T-helper 17 cell (primary cell): ENCODE data around the gene THSD4. TPM values are rescaled to one million over a fixed set of nuclear protein-coding genes. Genes with fewer than 3 reads are reported as not detected.

Experiments used
- ATAC-seq: fragments of 150-1000 bp; cut with Tn5 transposase; 2 replicates; pipeline ENCODE4 v1.10.0; 2021; ENCODE audit warnings: mild to moderate bottlenecking, moderate library complexity
- DNase-seq, 3 donors: peaks; one replicate each; pipeline versions ENCODE4 v3.0.0 to v3.0.0-alpha.2; 2020 to 2021
- H3K9me3 ChIP-seq: one replicate; pipeline ENCODE4 v1.7.0; 2013; ENCODE audit warnings: low read length, mild to moderate bottlenecking; ENCODE audit not compliant: control insufficient read depth, poor library complexity, severe bottlenecking
- H3K27ac Mint-ChIP-seq: one replicate; pipeline ENCODE4 v1.8.0; 2022; ENCODE audit warnings: mild to moderate bottlenecking, moderate library complexity, mixed read lengths
- H3K27me3 Mint-ChIP-seq: one replicate; pipeline ENCODE4 v1.8.0; 2022; ENCODE audit warnings: mixed read lengths
- H3K36me3 Mint-ChIP-seq: one replicate; pipeline ENCODE4 v1.8.0; 2022; ENCODE audit warnings: low read depth, mixed read lengths
- H3K4me1 Mint-ChIP-seq: one replicate; pipeline ENCODE4 v1.8.0; 2022; ENCODE audit warnings: mild to moderate bottlenecking, mixed read lengths
- H3K4me3 Mint-ChIP-seq: one replicate; pipeline ENCODE4 v1.8.0; 2022; ENCODE audit warnings: mild to moderate bottlenecking, moderate library complexity, mixed read lengths
- total RNA-seq, 4 donors: library from RNA in 2 of 4; stranded (reverse) in 2 of 4; gene quantifications; one replicate each; pipeline ENCODE4 v1.2.3 and lab custom pipeline; 2022 to 2026

The THSD4 gene
- total RNA-seq (not detected), total RNA-seq (lab: John Stamatoyannopoulos, UW) (0.08 to 0.35 reads per million in 2 donors)

GRCh38 chr15:71114887-71115566 is at the start of gene THSD4:
THSD4 (plus strand) TSS chr15:71115471.
- peaks cover 2% of the 10 kb centered on the region for H3K36me3 Mint-ChIP-seq
- DNase-seq = peak; percentile 19 to 44 (median 29)
- H3K9me3 ChIP-seq = no peaks in the 10 kb centered on the region
- H3K4me1 Mint-ChIP-seq = peaks cover 7% of the 10 kb centered on the region
- peak within 1 kb of the TSS; percentile 85 for H3K4me3 Mint-ChIP-seq
- peaks cover 57% of the 10 kb centered on the region for H3K27me3 Mint-ChIP-seq
- peak; percentile 83 for ATAC-seq
- H3K27ac Mint-ChIP-seq = no peak within 1 kb of the TSS

- DNase-seq = no peak
- H3K27me3 Mint-ChIP-seq = peaks cover 20% of the 10 kb centered on the region
- H3K27ac Mint-ChIP-seq = no peak overlapping the region
- no peak overlapping the region for H3K4me3 Mint-ChIP-seq
- no peak for ATAC-seq
- H3K36me3 Mint-ChIP-seq = no peaks in the 10 kb centered on the region
- no peaks in the 10 kb centered on the region for H3K4me1 Mint-ChIP-seq
- no peaks in the 10 kb centered on the region for H3K9me3 ChIP-seq
These were observed 48.3 kb upstream of the THSD4 start for GRCh38 chr15:71066983-71067382.

GRCh38 chr15:71069693-71070092 is 45.6 kb upstream of the THSD4 start:
- no peaks in the 10 kb centered on the region for H3K4me1 Mint-ChIP-seq
- H3K4me3 Mint-ChIP-seq = no peak overlapping the region
- ATAC-seq = no peak
- H3K9me3 ChIP-seq = no peaks in the 10 kb centered on the region
- peaks cover 15% of the 10 kb centered on the region for H3K27me3 Mint-ChIP-seq
- H3K27ac Mint-ChIP-seq = no peak overlapping the region
- H3K36me3 Mint-ChIP-seq = no peaks in the 10 kb centered on the region
- DNase-seq = no peak

GRCh38 chr15:71071529-71071928 is 43.7 kb upstream of the THSD4 start:
- Mint-ChIP-seq H3K27ac (no peak overlapping the region), H3K4me3 (no peak overlapping the region), H3K27me3 (peaks cover 19% of the 10 kb centered on the region), H3K4me1 (no peaks in the 10 kb centered on the region), H3K36me3 (no peaks in the 10 kb centered on the region)
- ATAC-seq = no peak
- no peaks in the 10 kb centered on the region for H3K9me3 ChIP-seq
- DNase-seq = no peak

- Mint-ChIP-seq H3K4me3 (no peak overlapping the region), H3K27me3 (peaks cover 14% of the 10 kb centered on the region), H3K4me1 (no peaks in the 10 kb centered on the region), H3K27ac (no peak overlapping the region), H3K36me3 (no peaks in the 10 kb centered on the region)
- DNase-seq = no peak
- no peak for ATAC-seq
- H3K9me3 ChIP-seq = no peaks in the 10 kb centered on the region
These were observed 42.8 kb upstream of the THSD4 start for GRCh38 chr15:71072423-71072822.

- ATAC-seq (no peak), DNase-seq (no peak)
- Mint-ChIP-seq H3K36me3 (no peaks in the 10 kb centered on the region), H3K27ac (no peak overlapping the region), H3K4me1 (no peaks in the 10 kb centered on the region), H3K27me3 (peaks cover 9% of the 10 kb centered on the region), H3K4me3 (no peak overlapping the region)
- H3K9me3 ChIP-seq = no peaks in the 10 kb centered on the region
These were observed 36.6 kb upstream of the THSD4 start for GRCh38 chr15:71078506-71079207.

- Mint-ChIP-seq H3K4me3 (no peak overlapping the region), H3K36me3 (peaks cover 2% of the 10 kb centered on the region), H3K4me1 (no peaks in the 10 kb centered on the region), H3K27ac (no peak overlapping the region), H3K27me3 (peaks cover 11% of the 10 kb centered on the region)
- ATAC-seq = no peak
- H3K9me3 ChIP-seq = no peaks in the 10 kb centered on the region
- DNase-seq = no peak
These were observed 35.8 kb upstream of the THSD4 start for GRCh38 chr15:71079208-71080044.

GRCh38 chr15:71080166-71080565 is 35.1 kb upstream of the THSD4 start:
- Mint-ChIP-seq H3K36me3 (peaks cover 2% of the 10 kb centered on the region), H3K4me3 (no peak overlapping the region), H3K27me3 (peaks cover 9% of the 10 kb centered on the region), H3K4me1 (no peaks in the 10 kb centered on the region), H3K27ac (no peak overlapping the region)
- no peak for ATAC-seq
- H3K9me3 ChIP-seq = no peaks in the 10 kb centered on the region
- DNase-seq = no peak

GRCh38 chr15:71080705-71081104 is 34.6 kb upstream of the THSD4 start:
- H3K9me3 ChIP-seq = no peaks in the 10 kb centered on the region
- Mint-ChIP-seq H3K4me3 (no peak overlapping the region), H3K36me3 (peaks cover 2% of the 10 kb centered on the region), H3K4me1 (no peaks in the 10 kb centered on the region), H3K27ac (no peak overlapping the region), H3K27me3 (peaks cover 7% of the 10 kb centered on the region)
- DNase-seq = no peak
- no peak for ATAC-seq

GRCh38 chr15:71082803-71083202 is 32.5 kb upstream of the THSD4 start:
- H3K27me3 Mint-ChIP-seq = peaks cover 7% of the 10 kb centered on the region
- no peaks in the 10 kb centered on the region for H3K4me1 Mint-ChIP-seq
- no peak for ATAC-seq
- no peaks in the 10 kb centered on the region for H3K9me3 ChIP-seq
- H3K27ac Mint-ChIP-seq = no peak overlapping the region
- DNase-seq = no peak
- no peak overlapping the region for H3K4me3 Mint-ChIP-seq
- H3K36me3 Mint-ChIP-seq = peaks cover 2% of the 10 kb centered on the region

- ATAC-seq (no peak), DNase-seq (no peak)
- H3K27ac Mint-ChIP-seq = no peak overlapping the region
- H3K27me3 Mint-ChIP-seq = peaks cover 7% of the 10 kb centered on the region
- H3K4me3 Mint-ChIP-seq = no peak overlapping the region
- H3K9me3 ChIP-seq = no peaks in the 10 kb centered on the region
- H3K4me1 Mint-ChIP-seq = no peaks in the 10 kb centered on the region
- peaks cover 2% of the 10 kb centered on the region for H3K36me3 Mint-ChIP-seq
These were observed 31.9 kb upstream of the THSD4 start for GRCh38 chr15:71083349-71083748.

- ATAC-seq (no peak), DNase-seq (no peak)
- no peaks in the 10 kb centered on the region for H3K4me1 Mint-ChIP-seq
- H3K9me3 ChIP-seq = no peaks in the 10 kb centered on the region
- peaks cover 7% of the 10 kb centered on the region for H3K27me3 Mint-ChIP-seq
- peaks cover 2% of the 10 kb centered on the region for H3K36me3 Mint-ChIP-seq
- no peak overlapping the region for H3K27ac Mint-ChIP-seq
- H3K4me3 Mint-ChIP-seq = no peak overlapping the region
These were observed 31.0 kb upstream of the THSD4 start for GRCh38 chr15:71084264-71084663.

GRCh38 chr15:71085809-71086208 is 29.5 kb upstream of the THSD4 start:
- ATAC-seq (no peak), DNase-seq (no peak)
- H3K27ac Mint-ChIP-seq = no peak overlapping the region
- peaks cover 2% of the 10 kb centered on the region for H3K36me3 Mint-ChIP-seq
- no peak overlapping the region for H3K4me3 Mint-ChIP-seq
- H3K9me3 ChIP-seq = no peaks in the 10 kb centered on the region
- no peaks in the 10 kb centered on the region for H3K4me1 Mint-ChIP-seq
- H3K27me3 Mint-ChIP-seq = peaks cover 7% of the 10 kb centered on the region
